NCI-H460 (cell line): ENCODE results near the gene LDLRAD1. TPM values are rescaled to one million over a fixed set of nuclear protein-coding genes. Genes with fewer than 3 reads are reported as not detected.

ENCODE experiments used
- total RNA-seq: library from RNA; depleted of rRNA; stranded (reverse); fragments of >200 nt; shearing (Covaris generic); gene quantifications from 2 replicates; pipeline ENCODE4 v1.2.3, GENCODE V29; 2014; rRNA removed

The LDLRAD1 gene
- total RNA-seq, 1 experiment from 2014 or later, result 0.52 TPM

Other genes starting within 250 kb of the LDLRAD1 start
- 47.9 and 51.0 TPM in 2 replicates for gene NDC1, start 179.9 kb downstream of the LDLRAD1 start, total RNA-seq
- gene YIPF1, start 128.4 kb downstream of the LDLRAD1 start, total RNA-seq, result 13.2 and 17.5 TPM in 2 replicates
- gene DIO1, start 124.0 kb downstream of the LDLRAD1 start, total RNA-seq, result not detected in 2 replicates
- 25.9 and 32.6 TPM in 2 replicates for gene IFT25, start 72.5 kb downstream of the LDLRAD1 start, total RNA-seq
- gene LRRC42, start 71.8 kb downstream of the LDLRAD1 start, total RNA-seq, result 17.6 and 18.3 TPM in 2 replicates
- 131 and 161 TPM in 2 replicates for gene TMEM59, start 35.0 kb upstream of the LDLRAD1 start, total RNA-seq
- 2.0 and 2.3 TPM in 2 replicates for gene TCEANC2, start 35.4 kb upstream of the LDLRAD1 start, total RNA-seq
- gene CDCP2, start 134.8 kb upstream of the LDLRAD1 start, total RNA-seq, result not detected in 2 replicates
- 2.8 and 3.2 TPM in 2 replicates for gene CYB5RL, start 181.8 kb upstream of the LDLRAD1 start, total RNA-seq
- gene MRPL37, start 182.0 kb upstream of the LDLRAD1 start, total RNA-seq, result 152 and 175 TPM in 2 replicates